ENCODE data around the gene NDRG4. TPM values are rescaled to one million over a fixed set of nuclear protein-coding genes. Genes with fewer than 3 reads are reported as not detected.

NDRG4 gene

DNA sequence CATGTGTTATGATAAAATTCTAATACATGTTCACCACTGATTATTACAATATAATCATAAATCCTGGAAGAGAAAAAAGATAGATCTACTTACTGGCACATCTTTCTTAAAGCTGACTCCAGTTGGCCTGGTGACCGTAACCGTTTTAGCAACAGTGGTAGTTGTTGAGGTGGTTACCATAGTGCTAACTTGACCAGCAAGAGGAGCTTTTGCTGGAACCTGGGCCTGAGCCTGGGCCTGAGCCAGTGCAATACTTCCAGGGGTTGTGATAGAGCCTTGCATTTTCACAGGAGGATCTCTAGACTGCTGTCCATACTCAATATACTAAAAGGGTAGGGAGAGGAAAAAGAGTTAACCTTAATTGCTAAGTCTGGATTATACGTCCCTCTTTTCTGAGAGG, 51.6 kb downstream of the NDRG4 start:
- no peak overlapping the region for H4K5ac ChIP-seq (ENCODE audit: low read length)
- H3K79me2 ChIP-seq (ENCODE audit: control insufficient read depth, insufficient read depth, low read length): no peaks in the 10 kb centered on the region
- H3K4me3 ChIP-seq (ENCODE audit: low read length): no peak overlapping the region
- no peak overlapping the region for H3K27ac ChIP-seq (ENCODE audit: low read depth, low read length)
- no peak overlapping the region for H3K9ac ChIP-seq (ENCODE audit: low read length)
- no peaks in the 10 kb centered on the region for H3K4me1 ChIP-seq (ENCODE audit: control insufficient read depth, low read depth, low read length)
- no peak overlapping the region for H2AK5ac ChIP-seq (ENCODE audit: low read length)
- no peak overlapping the region for H3K56ac ChIP-seq (ENCODE audit: low read length)
- no peak overlapping the region for H3K18ac ChIP-seq (ENCODE audit: low read length)
- no peak overlapping the region for H2BK120ac ChIP-seq (ENCODE audit: low read depth, low read length)
- no peak overlapping the region for H2BK15ac ChIP-seq (replicated peaks; ENCODE audit: low read depth)
- H3K27me3 ChIP-seq (ENCODE audit: insufficient read depth, low read length, poor library complexity): no peaks in the 10 kb centered on the region
- DNase-seq: peak; percentile 49
- peaks cover 2% of the 10 kb centered on the region for H3K79me1 ChIP-seq (ENCODE audit: low read length)
- no peak overlapping the region for H2BK5ac ChIP-seq (ENCODE audit: low read length)
- H3K4me2 ChIP-seq (ENCODE audit: low read length): no peak overlapping the region
- peaks cover 6% of the 10 kb centered on the region for H3K36me3 ChIP-seq (ENCODE audit: control insufficient read depth, insufficient read depth, low read length)
- no peak overlapping the region for H3K4ac ChIP-seq (ENCODE audit: low read depth, low read length)
- WGBS (ENCODE audit: extremely low coverage, insufficient coverage, low lambda C conversion rate): no CpG with 5 or more reads among the region's 3 CpGs
- no peak overlapping the region for H4K8ac ChIP-seq (ENCODE audit: low read depth, low read length)
- H3K23ac ChIP-seq (ENCODE audit: low read length): no peak overlapping the region

DNA sequence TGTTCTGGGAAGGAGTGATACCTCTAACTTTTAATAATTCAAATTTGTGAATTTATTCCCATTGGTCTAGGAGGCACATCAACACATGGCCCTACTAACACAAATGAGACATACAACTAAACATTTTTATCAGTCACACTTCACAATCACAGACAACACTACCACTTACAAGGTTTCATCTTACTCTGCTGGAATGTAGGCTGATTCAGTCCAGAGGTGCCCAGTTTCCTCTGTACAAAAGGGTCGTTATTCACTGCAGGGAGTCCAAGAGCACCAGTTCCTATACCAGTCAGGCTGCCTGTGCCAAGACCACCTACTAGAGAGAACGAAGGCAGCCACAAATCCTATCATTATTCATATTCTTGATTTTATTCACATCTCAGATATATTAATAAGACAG, 56.7 kb downstream of the NDRG4 start:
- DNase-seq: no peak

More for the DNA sequence above, 56.7 kb downstream of the NDRG4 start:
- H3K27me3 ChIP-seq (ENCODE audit: insufficient read depth, low read length, poor library complexity): no peaks in the 10 kb centered on the region
- H2BK5ac ChIP-seq (ENCODE audit: low read length): no peak overlapping the region
- no peak overlapping the region for H3K18ac ChIP-seq (ENCODE audit: low read length)
- H3K56ac ChIP-seq (ENCODE audit: low read length): no peak overlapping the region
- no peak overlapping the region for H2BK15ac ChIP-seq (replicated peaks; ENCODE audit: low read depth)
- H2AK5ac ChIP-seq (ENCODE audit: low read length): no peak overlapping the region
- H3K4me2 ChIP-seq (ENCODE audit: low read length): no peak overlapping the region
- no peak overlapping the region for H3K27ac ChIP-seq (ENCODE audit: low read depth, low read length)
- H3K36me3 ChIP-seq (ENCODE audit: control insufficient read depth, insufficient read depth, low read length): peaks cover 8% of the 10 kb centered on the region
- H4K5ac ChIP-seq (ENCODE audit: low read length): no peak overlapping the region
- no peak overlapping the region for H3K4ac ChIP-seq (ENCODE audit: low read depth, low read length)
- H3K4me1 ChIP-seq (ENCODE audit: control insufficient read depth, low read depth, low read length): no peaks in the 10 kb centered on the region
- H3K79me2 ChIP-seq (ENCODE audit: control insufficient read depth, insufficient read depth, low read length): no peaks in the 10 kb centered on the region
- H2BK120ac ChIP-seq (ENCODE audit: low read depth, low read length): no peak overlapping the region
- H4K8ac ChIP-seq (ENCODE audit: low read depth, low read length): no peak overlapping the region
- no peak overlapping the region for H3K4me3 ChIP-seq (ENCODE audit: low read length)
- no peak overlapping the region for H3K9ac ChIP-seq (ENCODE audit: low read length)
- no peak overlapping the region for H3K23ac ChIP-seq (ENCODE audit: low read length)
- no CpG with 5 or more reads among the region's 2 CpGs for WGBS (ENCODE audit: extremely low coverage, insufficient coverage, low lambda C conversion rate)
- H3K79me1 ChIP-seq (ENCODE audit: low read length): peaks cover 4% of the 10 kb centered on the region

Small RNA genes within 50 kb of the gene (small RNA-seq; reads per million reads assigned to genes)
- not detected for gene RNU6-103P (ENCODE audit: insufficient read depth)
- 11.3 reads per million, percentile 87 among the genes with 10 or more reads in this experiment for gene SNORA46 (ENCODE audit: insufficient read depth)
- gene SNORA50A (ENCODE audit: insufficient read depth): not detected

Measured in mesendoderm (in vitro differentiated cells).